Measurements from ENCODE around the gene DBN1. TPM values are rescaled to one million over a fixed set of nuclear protein-coding genes. Genes with fewer than 3 reads are reported as not detected.
A peak's percentile ranks its signal among the peaks of the same experiment; 100 is the strongest.

The DBN1 gene
- total RNA-seq, 1 donor from 2014 or later, result 1,261 TPM

DNA sequence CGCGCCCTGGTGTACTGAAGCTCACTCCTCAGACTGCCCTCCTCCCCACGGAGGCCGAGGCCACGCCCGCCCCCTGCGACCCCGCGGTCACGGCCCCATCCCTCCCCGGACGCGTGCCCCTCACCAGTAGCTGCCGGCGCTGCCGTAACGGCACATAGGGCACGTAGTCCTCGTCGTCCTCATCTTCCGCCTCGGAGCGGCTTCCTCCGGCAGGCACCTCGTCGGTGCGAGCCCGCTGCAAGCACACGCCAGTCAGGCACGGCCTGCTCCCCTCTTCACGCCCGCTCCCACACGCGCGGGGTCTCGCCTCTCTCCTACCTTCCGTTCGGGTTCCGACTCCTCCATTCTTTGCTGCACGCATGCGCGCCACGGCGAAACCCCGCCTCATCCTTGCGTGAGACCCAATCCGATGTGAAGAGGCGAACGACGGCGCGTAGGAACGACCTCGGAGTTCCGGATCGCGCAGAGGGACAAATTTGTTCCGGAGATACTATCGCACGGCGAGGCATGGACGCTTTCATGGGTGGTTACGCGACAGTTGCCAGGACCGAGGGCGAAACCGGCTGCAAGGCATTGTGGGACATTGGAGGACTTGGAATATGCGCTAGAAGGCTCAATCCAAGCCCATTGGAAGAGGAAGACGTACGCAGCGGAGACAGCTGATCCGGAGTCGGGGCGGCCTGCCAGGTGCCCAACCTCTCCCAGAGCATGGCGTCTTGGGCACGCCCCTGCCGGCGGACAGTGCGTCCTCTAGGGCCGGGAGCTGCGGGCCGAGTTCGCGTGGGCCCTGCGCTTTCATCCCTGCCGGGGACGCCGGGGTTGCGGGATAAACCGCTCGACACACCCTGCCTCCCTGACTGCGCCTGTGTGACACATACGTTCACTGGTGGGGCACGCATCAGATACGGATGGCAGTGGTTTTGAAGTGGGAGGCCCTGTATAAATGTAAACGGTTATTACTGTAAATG lies 43.5 kb upstream of the DBN1 start, which contains the start of gene DDX41:
DDX41 (minus strand) TSS at position 361 of the 968 bp plus-strand sequence; CDS start at position 345, 16 bp downstream.
- Mint-ChIP-seq H3K9me3 (ENCODE audit: unreplicated experiment) (peaks cover 20% of the 10 kb centered on the region), H3K4me1 (ENCODE audit: low read depth, unreplicated experiment) (peaks cover 12% of the 10 kb centered on the region), H3K27me3 (ENCODE audit: unreplicated experiment) (peaks cover 20% of the 10 kb centered on the region), H3K36me3 (ENCODE audit: unreplicated experiment) (peaks cover 4% of the 10 kb centered on the region), H3K27ac (ENCODE audit: unreplicated experiment) (peak within 1 kb of the TSS; percentile 92), H3K4me3 (ENCODE audit: unreplicated experiment) (peak within 1 kb of the TSS; percentile 99)
- TF ChIP-seq CTCF (IDR thresholded peaks at IDR 0.05; ENCODE audit: partially characterized antibody, unreplicated experiment), result no peak
- peak; percentile 97 for DNase-seq

- H3K4me1 Mint-ChIP-seq (ENCODE audit: low read depth, unreplicated experiment), result peaks cover 12% of the 10 kb centered on the region
- peaks cover 21% of the 10 kb centered on the region for H3K9me3 Mint-ChIP-seq (ENCODE audit: unreplicated experiment)
- no peak for DNase-seq
- peaks cover 20% of the 10 kb centered on the region for H3K27me3 Mint-ChIP-seq (ENCODE audit: unreplicated experiment)
- H3K4me3 Mint-ChIP-seq (ENCODE audit: unreplicated experiment), result peak overlapping the region; percentile 99
- peak overlapping the region; percentile 36 for H3K27ac Mint-ChIP-seq (ENCODE audit: unreplicated experiment)
- H3K36me3 Mint-ChIP-seq (ENCODE audit: unreplicated experiment), result peaks cover 4% of the 10 kb centered on the region
- peak; percentile 27 for TF ChIP-seq CTCF (IDR thresholded peaks at IDR 0.05; ENCODE audit: partially characterized antibody, unreplicated experiment)
Observed at GRCh38 chr5:177515580-177515979, 42.1 kb upstream of the DBN1 start.

GRCh38 chr5:177514541-177514940 lies 41.1 kb upstream of the DBN1 start:
- Mint-ChIP-seq H3K36me3 (ENCODE audit: unreplicated experiment) (peaks cover 4% of the 10 kb centered on the region), H3K9me3 (ENCODE audit: unreplicated experiment) (peaks cover 18% of the 10 kb centered on the region), H3K27me3 (ENCODE audit: unreplicated experiment) (peaks cover 18% of the 10 kb centered on the region), H3K27ac (ENCODE audit: unreplicated experiment) (no peak overlapping the region), H3K4me3 (ENCODE audit: unreplicated experiment) (no peak overlapping the region), H3K4me1 (ENCODE audit: low read depth, unreplicated experiment) (peaks cover 14% of the 10 kb centered on the region)
- no peak for TF ChIP-seq CTCF (IDR thresholded peaks at IDR 0.05; ENCODE audit: partially characterized antibody, unreplicated experiment)
- no peak for DNase-seq

GRCh38 chr5:177513500-177513899 lies 40.1 kb upstream of the DBN1 start:
- H3K27ac Mint-ChIP-seq (ENCODE audit: unreplicated experiment), result no peak overlapping the region
- H3K4me1 Mint-ChIP-seq (ENCODE audit: low read depth, unreplicated experiment), result peaks cover 16% of the 10 kb centered on the region
- H3K36me3 Mint-ChIP-seq (ENCODE audit: unreplicated experiment), result peaks cover 4% of the 10 kb centered on the region
- TF ChIP-seq CTCF (IDR thresholded peaks at IDR 0.05; ENCODE audit: partially characterized antibody, unreplicated experiment), result no peak
- no peak for DNase-seq
- peaks cover 18% of the 10 kb centered on the region for H3K9me3 Mint-ChIP-seq (ENCODE audit: unreplicated experiment)
- H3K27me3 Mint-ChIP-seq (ENCODE audit: unreplicated experiment), result peaks cover 18% of the 10 kb centered on the region
- H3K4me3 Mint-ChIP-seq (ENCODE audit: unreplicated experiment), result no peak overlapping the region
